MM.1S (cell line): ENCODE results near the gene CPPED1.

Source experiments
- DNase-seq: peaks from one replicate; pipeline ENCODE4 v3.0.0-alpha.2; 2015
- H2AFZ ChIP-seq: fragments of 300-600 bp; sonication (generic); 2 replicates; pipeline ENCODE4 v1.6.0; 2016; ENCODE audit warnings: antibody characterized with exemption, low read length
- H3F3A ChIP-seq: fragments of 300-600 bp; sonication (generic); 2 replicates; pipeline ENCODE4 v1.6.1; 2016; ENCODE audit warnings: mild to moderate bottlenecking, antibody characterized with exemption, low read length, moderate library complexity, mixed read lengths; ENCODE audit not compliant: insufficient read depth
- H3K27ac ChIP-seq: fragments of 300-600 bp; sonication (generic); 2 replicates; pipeline ENCODE4 v1.5.1; 2016; ENCODE audit warnings: mild to moderate bottlenecking, low read length
- H3K27me3 ChIP-seq: fragments of 300-600 bp; sonication (generic); replicated peaks from 2 replicates; pipeline ENCODE4 v1.6.0; 2016; ENCODE audit warnings: low read length; ENCODE audit not compliant: insufficient read depth
- H3K36me3 ChIP-seq: fragments of 300-600 bp; sonication (generic); replicated peaks from 2 replicates; pipeline ENCODE4 v1.6.1; 2016; ENCODE audit warnings: mild to moderate bottlenecking, low read length, mixed read lengths; ENCODE audit not compliant: insufficient read depth
- H3K4me1 ChIP-seq: fragments of 300-600 bp; sonication (generic); 2 replicates; pipeline ENCODE4 v1.6.1; 2016; ENCODE audit warnings: low read length, mixed read lengths
- H3K4me2 ChIP-seq: fragments of 300-600 bp; sonication (generic); 2 replicates; pipeline ENCODE4 v1.6.0; 2016; ENCODE audit warnings: low read depth, low read length
- H3K4me3 ChIP-seq: fragments of 300-600 bp; sonication (generic); 2 replicates; pipeline ENCODE4 v1.5.1; 2016; ENCODE audit warnings: low read length, mixed read lengths
- H3K79me2 ChIP-seq: fragments of 300-600 bp; sonication (generic); 2 replicates; pipeline ENCODE4 v1.6.1; 2016; ENCODE audit warnings: mixed run types, low read length, mixed read lengths
- H3K9ac ChIP-seq: fragments of 300-600 bp; sonication (generic); 2 replicates; pipeline ENCODE4 v1.6.1; 2016; ENCODE audit warnings: low read length, mixed read lengths
- H3K9me2 ChIP-seq: fragments of 300-600 bp; sonication (generic); replicated peaks from 2 replicates; pipeline ENCODE4 v1.6.1; 2016; ENCODE audit warnings: mild to moderate bottlenecking, low read length, mixed read lengths; ENCODE audit not compliant: insufficient read depth
- H3K9me3 ChIP-seq: fragments of 300-600 bp; sonication (generic); replicated peaks from 2 replicates; pipeline ENCODE4 v1.6.1; 2016; ENCODE audit warnings: mild to moderate bottlenecking, low read length, mixed read lengths; ENCODE audit not compliant: insufficient read depth
- H4K20me1 ChIP-seq: fragments of 300-600 bp; sonication (generic); 2 replicates; pipeline ENCODE4 v1.6.1; 2016; ENCODE audit warnings: mild to moderate bottlenecking, low read length, moderate library complexity, mixed read lengths; ENCODE audit not compliant: insufficient read depth
- CTCF ChIP-seq: fragments of 300-600 bp; sonication (generic); IDR thresholded peaks from 2 replicates; pipeline ENCODE4 v1.5.1; 2016; ENCODE audit warnings: antibody characterized with exemption, low read length, mixed read lengths
- EZH2 ChIP-seq: fragments of 300-600 bp; sonication (generic); optimal IDR thresholded peaks from 2 replicates; pipeline ENCODE3; 2017; ENCODE audit warnings: low read depth, mild to moderate bottlenecking, antibody characterized with exemption, low read length, mixed read lengths
- EZH2phosphoT487 ChIP-seq: fragments of 300-600 bp; sonication (generic); IDR thresholded peaks from 2 replicates; pipeline ENCODE4 v1.6.1; 2018; ENCODE audit warnings: antibody characterized with exemption, low read length

The CPPED1 gene

GRCh38 chr16:12757546-12757945, 46.1 kb downstream of the CPPED1 start:
- Histone ChIP-seq H4K20me1 (no peaks in the 10 kb centered on the region), H3F3A (no peaks in the 10 kb centered on the region), H3K4me3 (no peak overlapping the region), H3K9ac (no peak overlapping the region), H3K36me3 (no peaks in the 10 kb centered on the region), H2AFZ (no peak overlapping the region), H3K27me3 (no peaks in the 10 kb centered on the region), H3K79me2 (no peaks in the 10 kb centered on the region), H3K9me3 (no peaks in the 10 kb centered on the region), H3K27ac (no peak overlapping the region), H3K9me2 (no peaks in the 10 kb centered on the region), H3K4me1 (no peaks in the 10 kb centered on the region), H3K4me2 (no peak overlapping the region)
- TF ChIP-seq EZH2: no peak
- TF ChIP-seq CTCF: no peak
- TF ChIP-seq EZH2phosphoT487: no peak
- no peak for DNase-seq

DNA sequence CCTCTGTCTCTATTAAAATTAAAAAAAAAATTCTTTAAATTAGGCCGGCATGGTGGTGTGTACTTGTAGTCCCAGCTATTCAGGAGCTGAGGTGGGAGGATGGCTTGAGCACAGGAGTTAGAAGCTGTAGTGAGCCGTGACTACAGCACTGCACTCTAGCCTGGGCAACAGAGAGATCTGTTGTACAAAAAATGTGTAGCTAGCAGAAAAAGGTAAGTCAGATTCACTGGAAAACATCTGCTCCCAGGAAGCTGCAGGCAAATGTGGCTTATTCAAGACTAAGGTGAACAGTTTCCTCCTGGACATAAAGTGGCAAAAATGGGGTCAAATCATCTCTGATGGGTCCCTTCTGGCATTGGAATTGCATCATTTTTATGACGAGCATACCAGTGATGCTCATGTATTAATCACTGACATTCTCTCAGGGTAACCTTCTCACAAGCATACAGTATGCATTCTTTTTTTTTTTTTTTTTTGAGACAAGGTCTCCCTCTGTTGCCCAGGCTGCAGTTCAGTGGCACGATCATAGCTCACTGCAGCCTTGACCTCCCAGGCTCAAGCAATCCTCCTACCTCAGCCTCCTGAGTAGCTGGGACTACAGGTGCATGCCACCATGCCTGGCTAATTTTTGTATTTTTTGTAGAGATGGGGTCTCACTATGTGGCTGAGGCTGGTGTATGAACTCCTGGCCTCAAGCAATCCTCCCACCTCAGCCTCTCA, 48.7 kb downstream of the CPPED1 start:
- H2AFZ ChIP-seq: no peak overlapping the region
- H3K27ac ChIP-seq: no peak overlapping the region
- no peak overlapping the region for H3K9ac ChIP-seq
- no peaks in the 10 kb centered on the region for H4K20me1 ChIP-seq
- TF ChIP-seq CTCF: no peak
- TF ChIP-seq EZH2: no peak
- no peak for TF ChIP-seq EZH2phosphoT487
- H3K36me3 ChIP-seq: no peaks in the 10 kb centered on the region
- H3K4me3 ChIP-seq: no peak overlapping the region
- no peak overlapping the region for H3K4me2 ChIP-seq
- no peaks in the 10 kb centered on the region for H3K27me3 ChIP-seq
- H3K79me2 ChIP-seq: no peaks in the 10 kb centered on the region
- DNase-seq: no peak
- no peaks in the 10 kb centered on the region for H3K9me2 ChIP-seq
- no peaks in the 10 kb centered on the region for H3F3A ChIP-seq
- no peaks in the 10 kb centered on the region for H3K9me3 ChIP-seq
- H3K4me1 ChIP-seq: no peaks in the 10 kb centered on the region

GRCh38 chr16:12753203-12754023, 50.3 kb downstream of the CPPED1 start:
- Histone ChIP-seq H3K9me2 (no peaks in the 10 kb centered on the region), H3K27me3 (no peaks in the 10 kb centered on the region), H3K4me3 (no peak overlapping the region), H4K20me1 (no peaks in the 10 kb centered on the region), H3K4me1 (no peaks in the 10 kb centered on the region), H3K9me3 (no peaks in the 10 kb centered on the region), H3K27ac (no peak overlapping the region), H3K36me3 (no peaks in the 10 kb centered on the region), H2AFZ (no peak overlapping the region), H3F3A (no peaks in the 10 kb centered on the region), H3K4me2 (no peak overlapping the region), H3K9ac (no peak overlapping the region), H3K79me2 (no peaks in the 10 kb centered on the region)
- no peak for DNase-seq
- no peak for TF ChIP-seq CTCF
- no peak for TF ChIP-seq EZH2
- no peak for TF ChIP-seq EZH2phosphoT487
